NCI-H446 treated with DMSO at 0.1 percent for 48 hours (cell line): Measurements from ENCODE around the gene COL20A1.
"Not testable (repeated sequence)": the region's sequence is repeated elsewhere in the genome, so short reads cannot be mapped to it uniquely, and the experiment has no call there.

Experiments
- DNase-seq: peaks from one replicate; lab custom pipeline; 2025; lab: John Stamatoyannopoulos, UW

Gene COL20A1

GRCh38 chr20:63290677-63291472 lies 2.1 kb upstream of the COL20A1 start:
- DNase-seq = no peak

GRCh38 chr20:63291811-63292210 lies 1.2 kb upstream of the COL20A1 start:
- no peak for DNase-seq

- DNase-seq = no peak
These were observed 689 bp upstream of the COL20A1 start for GRCh38 chr20:63292292-63292701.

- DNase-seq = no peak
These were observed 470 bp downstream of the COL20A1 start for GRCh38 chr20:63293456-63293855.

GRCh38 chr20:63293871-63294535 lies 1.0 kb downstream of the COL20A1 start:
- DNase-seq = no peak

- DNase-seq = no peak
These were observed 1.5 kb downstream of the COL20A1 start for GRCh38 chr20:63294536-63294900.

GRCh38 chr20:63295018-63295417 lies 2.0 kb downstream of the COL20A1 start:
- DNase-seq = no peak

GRCh38 chr20:63295422-63295821 lies 2.4 kb downstream of the COL20A1 start:
- no peak for DNase-seq

- DNase-seq = no peak
These were observed 2.9 kb downstream of the COL20A1 start for GRCh38 chr20:63295846-63296245.

- no peak for DNase-seq
These were observed 3.7 kb downstream of the COL20A1 start for GRCh38 chr20:63296531-63297299.

GRCh38 chr20:63297371-63297781 lies 4.4 kb downstream of the COL20A1 start:
- DNase-seq = no peak

- DNase-seq = no peak
These were observed 5.0 kb downstream of the COL20A1 start for GRCh38 chr20:63297796-63298572.

- DNase-seq = no peak
These were observed 5.8 kb downstream of the COL20A1 start for GRCh38 chr20:63298731-63299312.

- no peak for DNase-seq
These were observed 8.7 kb downstream of the COL20A1 start for GRCh38 chr20:63301671-63302070.

GRCh38 chr20:63303095-63303666 lies 10.2 kb downstream of the COL20A1 start:
- DNase-seq = no peak

GRCh38 chr20:63305393-63305792 lies 12.4 kb downstream of the COL20A1 start:
- no peak for DNase-seq

- DNase-seq = not testable (repeated sequence)
These were observed 13.1 kb downstream of the COL20A1 start for GRCh38 chr20:63305933-63306672.

GRCh38 chr20:63306673-63307537 lies 13.9 kb downstream of the COL20A1 start:
- no peak for DNase-seq

GRCh38 chr20:63307538-63308217 lies 14.7 kb downstream of the COL20A1 start:
- DNase-seq = no peak
